K562 (cell line): Measurements from ENCODE around the gene CSNK1G3. TPM values are rescaled to one million over a fixed set of nuclear protein-coding genes. Genes with fewer than 3 reads are reported as not detected.

Experiments
- ATAC-seq: fragments of 200-7000 bp; cut with Tn5 transposase; 3 replicates; pipeline ENCODE4 v1.9.1; 2020; ENCODE audit warnings: moderate library complexity
- BruUV-seq: library from RNA; stranded (reverse); fragments of 400-500 nt; replicated peaks from 2 replicates; lab custom pipeline; 2021; lab: Mats Ljungman, UMichigan
- CTCF ChIA-PET: fragments of 300-600 bp; formaldehyde crosslinking; extraction: SDS; loops from one replicate; lab custom pipeline; 2021; ENCODE audit warnings: low intra/inter-chr PET ratio; lab: Yijun Ruan, JAX
- POLR2A ChIA-PET: fragments of 300-600, 350-650 bp; sonication (Branson Sonifier 250); formaldehyde crosslinking; extraction: SDS; loops from one replicate; lab custom pipeline; 2021; ENCODE audit warnings: antibody characterized with exemption, inconsistent platforms; lab: Yijun Ruan, JAX
- DNase-seq, 4 experiments: peaks; one replicate each; pipeline versions ENCODE4 v3.0.0 to v3.0.0-alpha.2; 2011 to 2018; ENCODE audit warnings: low spot score in 3 of 4, mixed read lengths in 3 of 4; ENCODE audit errors: extremely low read depth in 1 of 4
- FAIRE-seq: peaks from 2 replicates; lab custom pipeline; 2011; peaks lifted over from hg19 to GRCh38; lab: Jason Lieb, UNC
- H2AFZ ChIP-seq: 2 replicates; pipeline ENCODE4 v1.6.0; 2011; ENCODE audit warnings: low read depth, low read length, control low read depth, inconsistent platforms
- H3K27ac ChIP-seq: fragments of 200-600 bp; 3 replicates; pipeline ENCODE4 v1.8.0; 2011; ENCODE audit warnings: low read depth, mild to moderate bottlenecking, control low read depth, inconsistent platforms, low read length, moderate library complexity, mixed read lengths; ENCODE audit errors: extremely low read depth
- H3K27me3 ChIP-seq, 2 experiments: fragments of 300-600 bp in 1 of 2; 2 replicates in 1 of 2; 3 replicates in 1 of 2; pipeline versions ENCODE4 v1.6.0 to v1.8.0; 2011; ENCODE audit warnings: inconsistent platforms in 2 of 2, low read length in 2 of 2, mild to moderate bottlenecking in 1 of 2, mixed read lengths in 1 of 2, moderate library complexity in 1 of 2; ENCODE audit not compliant: control insufficient read depth in 2 of 2, insufficient read depth in 2 of 2
- H3K36me3 ChIP-seq: fragments of 300-600 bp; 3 replicates; pipeline ENCODE4 v1.8.0; 2011; ENCODE audit warnings: mild to moderate bottlenecking, low read length, inconsistent platforms; ENCODE audit not compliant: control insufficient read depth, insufficient read depth
- H3K4me1 ChIP-seq, 2 experiments: fragments of 200-600 bp in 1 of 2; replicated peaks in 1 of 2; 2 replicates in 1 of 2; 3 replicates in 1 of 2; pipeline versions ENCODE4 v1.5.1 to v1.8.0; 2011; ENCODE audit warnings: inconsistent platforms in 2 of 2, low read length in 2 of 2, mild to moderate bottlenecking in 1 of 2, mixed read lengths in 1 of 2, moderate library complexity in 1 of 2; ENCODE audit not compliant: control insufficient read depth in 2 of 2, insufficient read depth in 2 of 2
- H3K4me2 ChIP-seq: 2 replicates; pipeline ENCODE4 v1.6.1; 2011; ENCODE audit warnings: low read length, control low read depth, inconsistent platforms, mixed read lengths; ENCODE audit not compliant: insufficient read depth
- H3K4me3 ChIP-seq: fragments of 200-600 bp; sonication (generic), shearing (Covaris generic); 2 replicates; pipeline ENCODE4 v1.5.1; 2016; ENCODE audit warnings: control low read depth, inconsistent platforms
- H3K79me2 ChIP-seq: fragments of 200-600 bp; 3 replicates; pipeline ENCODE4 v1.8.0; 2011; ENCODE audit warnings: low read length, inconsistent platforms; ENCODE audit not compliant: control insufficient read depth, insufficient read depth
- H3K9ac ChIP-seq, 2 experiments: 2 replicates each; pipeline versions ENCODE4 v1.6.0 to v1.6.1; 2011; ENCODE audit warnings: low read depth in 2 of 2, low read length in 2 of 2, control low read depth in 1 of 2, inconsistent platforms in 1 of 2, mild to moderate bottlenecking in 1 of 2, mixed read lengths in 1 of 2; ENCODE audit not compliant: insufficient read depth in 1 of 2
- H3K9me1 ChIP-seq: one replicate; pipeline ENCODE4 v1.6.0; 2011; ENCODE audit warnings: inconsistent platforms, mild to moderate bottlenecking, low read length, moderate library complexity; ENCODE audit not compliant: control insufficient read depth, insufficient read depth
- H3K9me3 ChIP-seq: replicated peaks from 2 replicates; pipeline ENCODE4 v1.5.1; 2011; ENCODE audit warnings: low read depth, low read length, inconsistent platforms; ENCODE audit not compliant: control insufficient read depth, insufficient read depth
- H4K20me1 ChIP-seq: replicated peaks from 2 replicates; pipeline ENCODE4 v1.6.1; 2011; ENCODE audit warnings: low read length, inconsistent platforms, mixed read lengths; ENCODE audit not compliant: control insufficient read depth, insufficient read depth
- BRF1 ChIP-seq: IDR thresholded peaks from 3 replicates; pipeline ENCODE4 v1.6.1; 2011; ENCODE audit warnings: borderline replicate concordance, mild to moderate bottlenecking; ENCODE audit not compliant: insufficient read length; ENCODE audit errors: extremely low read depth
- ERF ChIP-seq: fragments of 450-650 bp; formaldehyde crosslinking; IDR thresholded peaks from 2 replicates; pipeline ENCODE4 v1.4.0; 2020; ENCODE audit warnings: mild to moderate bottlenecking, mixed read lengths
- MAFK ChIP-seq: IDR thresholded peaks from 2 replicates; pipeline ENCODE4 v1.6.1; 2011; ENCODE audit warnings: low read length, improper control_type of control experiment
- MAX ChIP-seq: sonication (generic); formaldehyde crosslinking; IDR thresholded peaks from 2 replicates; pipeline ENCODE4 v1.9.0; 2022; ENCODE audit warnings: mild to moderate bottlenecking, missing genetic modification reagents
- MCM2 ChIP-seq: fragments of 450-650 bp; IDR thresholded peaks from 2 replicates; pipeline ENCODE4 v1.6.1; 2017; ENCODE audit warnings: low read depth, mild to moderate bottlenecking
- PRMT5 ChIP-seq: sonication (generic); formaldehyde crosslinking; IDR thresholded peaks from 2 replicates; pipeline ENCODE4 v1.5.0; 2020; ENCODE audit warnings: missing genetic modification reagents
- RBBP5 ChIP-seq: fragments of 200-600 bp; sonication (generic); IDR thresholded peaks from 2 replicates; pipeline ENCODE4 v1.6.1; 2012; ENCODE audit warnings: borderline replicate concordance, mild to moderate bottlenecking, low read length, control low read depth, inconsistent platforms; ENCODE audit not compliant: insufficient read depth, poor library complexity, severe bottlenecking
- THRB ChIP-seq: fragments of 450-650 bp; formaldehyde crosslinking; conservative IDR thresholded peaks from 2 replicates; pipeline ENCODE4 v1.4.0; 2022; ENCODE audit warnings: mild to moderate bottlenecking, missing genetic modification characterization
- U2AF1 ChIP-seq: fragments of 200-400 bp; formaldehyde crosslinking; optimal IDR thresholded peaks from 2 replicates; pipeline ENCODE3; 2017; ENCODE audit warnings: mild to moderate bottlenecking, low read depth, low read length, moderate library complexity
- ZMIZ1 ChIP-seq, 2 experiments: fragments of 150-350 bp in 1 of 2; IDR thresholded peaks; 2 replicates each; pipeline ENCODE4 v1.6.1; 2012 to 2016; ENCODE audit warnings: low read depth in 2 of 2, low read length in 2 of 2, mild to moderate bottlenecking in 1 of 2, moderate library complexity in 1 of 2
- ZNF41 ChIP-seq: fragments of 250-450 bp; sonication (Bioruptor Pico); conservative IDR thresholded peaks from 2 replicates; pipeline ENCODE4 v1.4.0; 2020; ENCODE audit warnings: mild to moderate bottlenecking
- ZNF589 ChIP-seq: fragments of 200-800 bp; sonication (Bioruptor generic); IDR thresholded peaks from 2 replicates; pipeline ENCODE4 v1.6.1; 2016; ENCODE audit warnings: low read depth, missing genetic modification characterization, missing compliant biosample characterization
- ZNF695 ChIP-seq: fragments of 450-650 bp; formaldehyde crosslinking; IDR thresholded peaks from 2 replicates; pipeline ENCODE4 v1.4.0; 2020; ENCODE audit warnings: mild to moderate bottlenecking, moderate library complexity
- ZNF79 ChIP-seq: fragments of 250-450 bp; sonication (Bioruptor Pico); IDR thresholded peaks from 2 replicates; pipeline ENCODE4 v1.4.0; 2020; ENCODE audit warnings: low read depth, mild to moderate bottlenecking, moderate library complexity
- ZZZ3 ChIP-seq: fragments of 450-650 bp; IDR thresholded peaks from 2 replicates; pipeline ENCODE4 v1.6.1; 2016; ENCODE audit warnings: antibody characterized with exemption, mild to moderate bottlenecking, moderate library complexity
- WGBS: fragments of 100-300 bp; shearing (Covaris generic); methylation state at CpG from one replicate; pipeline ENCODE4 v1.1.6; 2016; ENCODE audit warnings: low coverage, mixed read lengths; ENCODE audit not compliant: insufficient coverage; ENCODE audit errors: missing lambda C conversion rate; 5-methylcytosine and 5-hydroxymethylcytosine counted together
- in situ Hi-C: fragments of 300-500 bp; cut with MboI; formaldehyde crosslinking; loops from 4 replicates; pipeline ENCODE4 v1.15.0; 2018; ENCODE audit warnings: inconsistent platforms, mixed read lengths
- intact Hi-C: fragments of 100-400 bp; cut with micrococcal nuclease; formaldehyde crosslinking; loops from 2 replicates; pipeline ENCODE4 v1.14.2; 2022
- polyA plus RNA-seq, 8 experiments: library from polyadenylated mRNA; depleted of rRNA in 4 of 8; stranded (reverse) in 5 of 8; unstranded in 3 of 8; fragments of >200 nt; fragmentation: Nextera tagmentation in 2 of 8; fragmentation: Illumina TruSeq in 1 of 8; extraction: Ambion mirVana in 2 of 8; extraction: Trizol in 1 of 8; gene quantifications; 2 replicates each; pipeline versions ENCODE4 v1.2.1 to v1.2.3, GENCODE V29; 2011 to 2014; ENCODE audit warnings: inconsistent platforms in 1 of 8, missing spikeins in 1 of 8
- total RNA-seq, 7 experiments: library from RNA; depleted of rRNA in 6 of 7; stranded (reverse); fragments of >200 nt in 6 of 7; fragmentation: Illumina TruSeq in 2 of 7; extraction: Trizol in 2 of 7; gene quantifications; 2 replicates each; pipeline versions ENCODE4 v1.2.1 to v1.2.3, GENCODE V29; 2011 to 2021; ENCODE audit warnings: low replicate concordance in 1 of 7

Gene CSNK1G3
- total and polyA plus RNA-seq, 9 of the 15 experiments (the other 6 are each of a cell fraction or from before 2014, with no cell fraction given), result 8.3 to 27.6 (median 16.5) TPM

- H3K4me1 ChIP-seq, result no peaks in the 10 kb centered on the region
- BruUV-seq, result no TSS peak
- 46% methylated on average over 2 of the region's 2 CpGs for WGBS
- in situ Hi-C loops (no loop called here), intact Hi-C loops (no loop called here)
- H3K27me3 ChIP-seq, result no peaks in the 10 kb centered on the region
- no peak overlapping the region for H3K4me3 ChIP-seq
- no peaks in the 10 kb centered on the region for H3K9me1 ChIP-seq
- H3K9ac ChIP-seq, result no peak overlapping the region
- no peak overlapping the region for H3K27ac ChIP-seq
- ATAC-seq (no peak), DNase-seq (no peak), FAIRE-seq (no peak)
- H2AFZ ChIP-seq, result no peak overlapping the region
- ChIA-PET POLR2A (no interaction called here), CTCF (no interaction called here)
- no peaks in the 10 kb centered on the region for H4K20me1 ChIP-seq
- no peaks in the 10 kb centered on the region for H3K9me3 ChIP-seq
- H3K36me3 ChIP-seq, result no peaks in the 10 kb centered on the region; the same call in 2 of the 3 replicates
- H3K4me2 ChIP-seq, result no peak overlapping the region
- TF ChIP-seq MAX, result no peak
- no peak for TF ChIP-seq MAFK
- no peak for TF ChIP-seq MCM2
- TF ChIP-seq PRMT5 (CRISPR knock-in tag), result no peak
- no peak for TF ChIP-seq ZNF695 (CRISPR knock-in tag)
- TF ChIP-seq BRF1, result no peak
- TF ChIP-seq ERF (CRISPR knock-in tag), result no peak
- no peak for TF ChIP-seq ZZZ3
- no peak for TF ChIP-seq ZMIZ1 (IDR thresholded peaks at IDR 0.05; ENCODE audit: low read depth in 2 of 2, low read length in 2 of 2)
- no peak for TF ChIP-seq ZNF589 (CRISPR knock-in tag)
- TF ChIP-seq ZNF41, result no peak
- TF ChIP-seq ZNF79 (CRISPR knock-in tag), result no peak
- no peak for TF ChIP-seq THRB
- no peak for TF ChIP-seq U2AF1
- no peak for TF ChIP-seq RBBP5
- H3K79me2 ChIP-seq, result no peaks in the 10 kb centered on the region
Observed at GRCh38 chr5:123599171-123599570, 87.2 kb downstream of the CSNK1G3 start.
